Measurements from ENCODE around the gene PARP16.

The PARP16 gene

GRCh38 chr15:65286704-65287519, at the start of gene PARP16:
PARP16 (minus strand) TSS chr15:65286883; CDS start chr15:65286426, 457 bp downstream.
- DNase-seq, result peak; percentile 92 to 94

- DNase-seq, result no peak
These were observed 48.8 kb upstream of the PARP16 start for GRCh38 chr15:65335278-65336055.

GRCh38 chr15:65334586-65335231, 48.0 kb upstream of the PARP16 start:
- DNase-seq, result no peak

- DNase-seq, result no peak
These were observed 47.2 kb upstream of the PARP16 start for GRCh38 chr15:65333856-65334255.

- no peak for DNase-seq
These were observed 46.6 kb upstream of the PARP16 start for GRCh38 chr15:65333148-65333820.

- DNase-seq, result no peak
These were observed 45.9 kb upstream of the PARP16 start for GRCh38 chr15:65332391-65333147.

GRCh38 chr15:65331811-65332210, 45.1 kb upstream of the PARP16 start:
- no peak for DNase-seq

GRCh38 chr15:65330934-65331645, 44.4 kb upstream of the PARP16 start:
- DNase-seq, result no peak

- no peak for DNase-seq
These were observed 43.5 kb upstream of the PARP16 start for GRCh38 chr15:65329984-65330735.

GRCh38 chr15:65329288-65329983, 42.8 kb upstream of the PARP16 start:
- no peak for DNase-seq

GRCh38 chr15:65328506-65329287, 42.0 kb upstream of the PARP16 start:
- no peak for DNase-seq

GRCh38 chr15:65327651-65328393, 41.1 kb upstream of the PARP16 start:
- no peak for DNase-seq

- DNase-seq, result no peak
These were observed 40.1 kb upstream of the PARP16 start for GRCh38 chr15:65326818-65327217.

- DNase-seq, result no peak
These were observed 39.4 kb upstream of the PARP16 start for GRCh38 chr15:65326117-65326526.

- DNase-seq, result no peak
These were observed 36.4 kb upstream of the PARP16 start for GRCh38 chr15:65323071-65323511.

GRCh38 chr15:65318870-65319356, 32.2 kb upstream of the PARP16 start:
- DNase-seq, result peak; percentile 79 to 84

- DNase-seq, result no peak
These were observed 25.8 kb upstream of the PARP16 start for GRCh38 chr15:65312400-65312916.

- DNase-seq, result no peak
These were observed 25.1 kb upstream of the PARP16 start for GRCh38 chr15:65311760-65312159.
